H1 (cell line): ENCODE results near the gene DDX1. TPM values are rescaled to one million over a fixed set of nuclear protein-coding genes. Genes with fewer than 3 reads are reported as not detected.

Experiments used
- CTCF ChIA-PET: fragments of 300-600 bp; sonication (Branson Sonifier 250); formaldehyde crosslinking; loops from one replicate; lab custom pipeline; 2021; ENCODE audit not compliant: partially characterized antibody; lab: Charles Lee
- POLR2A ChIA-PET: fragments of 300-600 bp; sonication (Branson Sonifier 250); formaldehyde crosslinking; loops from one replicate; lab custom pipeline; 2021; ENCODE audit warnings: inconsistent platforms; ENCODE audit not compliant: partially characterized antibody; lab: Charles Lee
- DNase-seq, 2 experiments: peaks; one replicate each; pipeline versions ENCODE4 v3.0.0 to v3.0.0-alpha.2; 2010 to 2022; ENCODE audit warnings: low spot score in 2 of 2, low read depth in 1 of 2, mixed read lengths in 1 of 2
- FAIRE-seq: peaks from 2 replicates; lab custom pipeline; 2011; peaks lifted over from hg19 to GRCh38; lab: Jason Lieb, UNC
- H2AFZ ChIP-seq: 2 replicates; pipeline ENCODE4 v1.8.1; 2012; ENCODE audit warnings: low read length, inconsistent platforms
- H2AK5ac ChIP-seq: 2 replicates; pipeline ENCODE4 v1.6.1; 2013; ENCODE audit warnings: low read depth, low read length
- H2BK120ac ChIP-seq: replicated peaks from 2 replicates; pipeline ENCODE3; 2013; ENCODE audit warnings: low read depth, low read length, inconsistent platforms
- H2BK12ac ChIP-seq: 2 replicates; pipeline ENCODE4 v1.6.1; 2013; ENCODE audit warnings: low read depth, low read length
- H2BK15ac ChIP-seq: 2 replicates; pipeline ENCODE4 v1.6.1; 2013; ENCODE audit warnings: low read length
- H2BK20ac ChIP-seq: 2 replicates; pipeline ENCODE4 v1.6.1; 2013; ENCODE audit warnings: low read length
- H2BK5ac ChIP-seq: 2 replicates; pipeline ENCODE4 v1.6.1; 2013; ENCODE audit warnings: low read depth, low read length
- H3K14ac ChIP-seq: 2 replicates; pipeline ENCODE4 v1.6.1; 2013; ENCODE audit warnings: inconsistent platforms; ENCODE audit not compliant: insufficient read length
- H3K18ac ChIP-seq: 2 replicates; pipeline ENCODE4 v1.6.1; 2013; ENCODE audit warnings: low read length; ENCODE audit errors: extremely low read depth
- H3K23ac ChIP-seq: 2 replicates; pipeline ENCODE4 v1.6.1; 2013; ENCODE audit warnings: inconsistent platforms; ENCODE audit not compliant: insufficient read length
- H3K23me2 ChIP-seq: 2 replicates; pipeline ENCODE4 v1.6.1; 2013; ENCODE audit warnings: low read depth, low read length
- H3K27ac ChIP-seq: 2 replicates; pipeline ENCODE4 v1.6.1; 2011; ENCODE audit warnings: low read depth, low read length, inconsistent platforms
- H3K27me3 ChIP-seq, 4 experiments: replicated peaks in 1 of 4; 1 replicate in 1 of 4; 2 replicates in 3 of 4; pipeline versions ENCODE4 v1.6.1 to v1.8.1; 2011 to 2013; ENCODE audit warnings: low read length in 3 of 4, mild to moderate bottlenecking in 3 of 4, inconsistent platforms in 2 of 4, mixed read lengths in 2 of 4, moderate library complexity in 1 of 4; ENCODE audit not compliant: control insufficient read depth in 3 of 4, insufficient read depth in 3 of 4; ENCODE audit errors: extremely low read depth in 1 of 4
- H3K36me3 ChIP-seq, 4 experiments: 2 replicates each; pipeline versions ENCODE4 v1.6.1 to v1.8.1; 2011 to 2013; ENCODE audit warnings: mild to moderate bottlenecking in 4 of 4, low read length in 3 of 4, moderate library complexity in 2 of 4, control low read depth in 1 of 4, inconsistent platforms in 1 of 4; ENCODE audit not compliant: insufficient read depth in 4 of 4, control insufficient read depth in 2 of 4
- H3K4ac ChIP-seq: replicated peaks from 2 replicates; pipeline ENCODE3; 2013; ENCODE audit warnings: low read length, low read depth, mixed read lengths, inconsistent platforms; ENCODE audit not compliant: insufficient read length
- H3K4me1 ChIP-seq, 4 experiments: replicated peaks in 1 of 4; 1 replicate in 1 of 4; 2 replicates in 3 of 4; pipeline versions ENCODE4 v1.6.1 to v1.8.1; 2011 to 2013; ENCODE audit warnings: low read length in 3 of 4, inconsistent platforms in 2 of 4, mixed read lengths in 1 of 4; ENCODE audit not compliant: insufficient read depth in 4 of 4, control insufficient read depth in 3 of 4
- H3K4me2 ChIP-seq, 2 experiments: 2 replicates each; pipeline versions ENCODE4 v1.6.1 to v1.8.1; 2011 to 2013; ENCODE audit warnings: low read depth in 2 of 2, low read length in 2 of 2, control low read depth in 1 of 2, inconsistent platforms in 1 of 2, mild to moderate bottlenecking in 1 of 2; ENCODE audit not compliant: insufficient read depth in 1 of 2
- H3K4me3 ChIP-seq, 4 experiments: fragments of 200-600, 300-600 bp in 1 of 4; sonication (generic), shearing (Covaris generic), sonication (Bioruptor Twin) in 1 of 4; 2 replicates each; pipeline versions ENCODE4 v1.5.1 to v1.8.1; 2011 to 2016; ENCODE audit warnings: low read length in 4 of 4, low read depth in 3 of 4, control low read depth in 2 of 4, inconsistent platforms in 2 of 4, mild to moderate bottlenecking in 2 of 4, mixed read lengths in 1 of 4, moderate library complexity in 1 of 4; ENCODE audit not compliant: insufficient read depth in 2 of 4; ENCODE audit errors: extremely low read depth in 1 of 4
- H3K56ac ChIP-seq: replicated peaks from 2 replicates; pipeline ENCODE3; 2013; ENCODE audit warnings: low read depth, mild to moderate bottlenecking, mixed read lengths, low read length, inconsistent platforms; ENCODE audit not compliant: insufficient read length
- H3K79me1 ChIP-seq: 2 replicates; pipeline ENCODE4 v1.6.1; 2013; ENCODE audit warnings: low read depth, low read length, control low read depth
- H3K79me2 ChIP-seq, 2 experiments: 2 replicates each; pipeline versions ENCODE4 v1.6.1 to v1.8.1; 2012 to 2013; ENCODE audit warnings: low read length in 2 of 2, mild to moderate bottlenecking in 2 of 2, inconsistent platforms in 1 of 2; ENCODE audit not compliant: insufficient read depth in 2 of 2, control insufficient read depth in 1 of 2
- H3K9ac ChIP-seq, 4 experiments: replicated peaks in 1 of 4; 1 replicate in 1 of 4; 2 replicates in 3 of 4; pipeline versions ENCODE4 v1.6.1 to v1.8.1; 2011 to 2013; ENCODE audit warnings: low read depth in 3 of 4, low read length in 3 of 4, control low read depth in 2 of 4, mild to moderate bottlenecking in 2 of 4, moderate library complexity in 2 of 4, inconsistent platforms in 1 of 4; ENCODE audit errors: extremely low read depth in 1 of 4
- H3K9me3 ChIP-seq, 2 experiments: 2 replicates each; pipeline versions ENCODE4 v1.6.1 to v1.8.1; 2012 to 2013; ENCODE audit warnings: mild to moderate bottlenecking in 2 of 2, moderate library complexity in 2 of 2, control low read depth in 1 of 2, inconsistent platforms in 1 of 2, low read depth in 1 of 2, low read length in 1 of 2, mixed read lengths in 1 of 2; ENCODE audit not compliant: insufficient read depth in 2 of 2
- H4K20me1 ChIP-seq, 2 experiments: replicated peaks in 1 of 2; 2 replicates each; pipeline versions ENCODE3 to v1.8.1; 2011 to 2013; ENCODE audit warnings: inconsistent platforms in 2 of 2, low read length in 2 of 2, mild to moderate bottlenecking in 1 of 2; ENCODE audit not compliant: insufficient read depth in 2 of 2, control insufficient read depth in 1 of 2
- H4K5ac ChIP-seq: 2 replicates; pipeline ENCODE4 v1.6.1; 2013; ENCODE audit warnings: low read length, low read depth, mixed read lengths, inconsistent platforms; ENCODE audit not compliant: insufficient read length
- H4K8ac ChIP-seq: 2 replicates; pipeline ENCODE4 v1.8.0; 2013; ENCODE audit warnings: mild to moderate bottlenecking, moderate library complexity, low read length, inconsistent platforms; ENCODE audit not compliant: insufficient read depth; ENCODE audit errors: extremely low read depth
- H4K91ac ChIP-seq: replicated peaks from 2 replicates; pipeline ENCODE3; 2013; ENCODE audit warnings: low read length, mixed read lengths, inconsistent platforms; ENCODE audit not compliant: insufficient read length
- CHD2 ChIP-seq: IDR thresholded peaks from 2 replicates; pipeline ENCODE4 v1.6.1; 2012; ENCODE audit warnings: low read length, improper control_type of control experiment
- EGR1 ChIP-seq: IDR thresholded peaks from 2 replicates; pipeline ENCODE4 v1.6.1; 2011; ENCODE audit warnings: low read depth, low read length, borderline replicate concordance
- JUN ChIP-seq: IDR thresholded peaks from 2 replicates; pipeline ENCODE4 v1.6.1; 2011; ENCODE audit warnings: low read depth, mild to moderate bottlenecking, improper control_type of control experiment, low read length
- NRF1 ChIP-seq: IDR thresholded peaks from 2 replicates; pipeline ENCODE4 v1.6.1; 2011; ENCODE audit warnings: mild to moderate bottlenecking, low read depth, low read length, improper control_type of control experiment
- RBBP5 ChIP-seq: IDR thresholded peaks from 2 replicates; pipeline ENCODE4 v1.7.1; 2012; ENCODE audit warnings: low read depth, mild to moderate bottlenecking, inconsistent platforms, low read length, moderate library complexity, borderline replicate concordance
- RNF2 ChIP-seq: fragments of 200-900, 300-1000 bp; sonication (generic); IDR thresholded peaks from 2 replicates; pipeline ENCODE4 v1.7.1; 2016; ENCODE audit warnings: borderline replicate concordance, low read depth, mild to moderate bottlenecking, antibody characterized with exemption, low read length; ENCODE audit not compliant: poor library complexity, severe bottlenecking; ENCODE audit errors: missing control alignments
- SIN3A ChIP-seq, 2 experiments: IDR thresholded peaks in 1 of 2; conservative IDR thresholded peaks in 1 of 2; 2 replicates each; pipeline ENCODE4 v1.6.1; 2011 to 2012; ENCODE audit warnings: low read length in 2 of 2, improper control_type of control experiment in 1 of 2, low read depth in 1 of 2, mild to moderate bottlenecking in 1 of 2
- SUZ12 ChIP-seq: fragments of 200-600 bp; sonication (generic); IDR thresholded peaks from 2 replicates; pipeline ENCODE4 v1.6.1; 2012; ENCODE audit warnings: mild to moderate bottlenecking, inconsistent platforms, low read length, moderate library complexity, mixed read lengths
- WGBS, 2 experiments: shearing (Covaris generic) in 1 of 2; methylation state at CpG; one replicate each; pipeline versions ENCODE4 v1.1.6 to v1.1.7; 2013 to 2015; ENCODE audit warnings: low lambda C conversion rate in 2 of 2, mixed read lengths in 2 of 2, inconsistent platforms in 1 of 2, low coverage in 1 of 2, missing lambda C conversion rate in 1 of 2; ENCODE audit not compliant: insufficient replicate concordance in 2 of 2, insufficient coverage in 1 of 2, insufficient read length in 1 of 2; ENCODE audit errors: extremely low coverage in 1 of 2, missing lambda C conversion rate in 1 of 2; 5-methylcytosine and 5-hydroxymethylcytosine counted together
- polyA plus RNA-seq, 7 experiments: library from polyadenylated mRNA; depleted of rRNA in 3 of 7; stranded (reverse) in 5 of 7; unstranded in 2 of 7; fragments of >200 nt in 5 of 7; fragments of 200-250 nt in 2 of 7; gene quantifications; 1 replicate in 5 of 7; 2 replicates in 1 of 7; 4 replicates in 1 of 7; pipeline versions ENCODE4 v1.2.1 to v1.2.3, GENCODE V29; 2011 to 2013; ENCODE audit warnings: missing spikeins in 2 of 7, mixed read lengths in 2 of 7
- total RNA-seq: library from RNA; stranded (reverse); fragmentation: NEBNext Ultra II Directional; extraction: Animal tissue kit (Norgen Biotek cat#: 25700); gene quantifications from 2 replicates; pipeline ENCODE4 v1.2.1, GENCODE V29; 2021
- TF ChIP-seq, protein P1 (sequence below), 3 experiments: IDR thresholded peaks; 1 replicate in 2 of 3; 2 replicates in 1 of 3; pipeline versions ENCODE4 v1.5.1 to v1.6.1; 2011; ENCODE audit warnings: low read length in 3 of 3, mild to moderate bottlenecking in 3 of 3, inconsistent platforms in 2 of 3, low read depth in 1 of 3, moderate library complexity in 1 of 3; ENCODE audit not compliant: insufficient read depth in 1 of 3; ENCODE audit errors: control extremely low read depth in 1 of 3

The DDX1 gene
- total and polyA plus RNA-seq, 2 of the 8 experiments (the other 6 are each of a cell fraction or from before 2014, with no cell fraction given), result 51.1 to 161 TPM

DNA sequence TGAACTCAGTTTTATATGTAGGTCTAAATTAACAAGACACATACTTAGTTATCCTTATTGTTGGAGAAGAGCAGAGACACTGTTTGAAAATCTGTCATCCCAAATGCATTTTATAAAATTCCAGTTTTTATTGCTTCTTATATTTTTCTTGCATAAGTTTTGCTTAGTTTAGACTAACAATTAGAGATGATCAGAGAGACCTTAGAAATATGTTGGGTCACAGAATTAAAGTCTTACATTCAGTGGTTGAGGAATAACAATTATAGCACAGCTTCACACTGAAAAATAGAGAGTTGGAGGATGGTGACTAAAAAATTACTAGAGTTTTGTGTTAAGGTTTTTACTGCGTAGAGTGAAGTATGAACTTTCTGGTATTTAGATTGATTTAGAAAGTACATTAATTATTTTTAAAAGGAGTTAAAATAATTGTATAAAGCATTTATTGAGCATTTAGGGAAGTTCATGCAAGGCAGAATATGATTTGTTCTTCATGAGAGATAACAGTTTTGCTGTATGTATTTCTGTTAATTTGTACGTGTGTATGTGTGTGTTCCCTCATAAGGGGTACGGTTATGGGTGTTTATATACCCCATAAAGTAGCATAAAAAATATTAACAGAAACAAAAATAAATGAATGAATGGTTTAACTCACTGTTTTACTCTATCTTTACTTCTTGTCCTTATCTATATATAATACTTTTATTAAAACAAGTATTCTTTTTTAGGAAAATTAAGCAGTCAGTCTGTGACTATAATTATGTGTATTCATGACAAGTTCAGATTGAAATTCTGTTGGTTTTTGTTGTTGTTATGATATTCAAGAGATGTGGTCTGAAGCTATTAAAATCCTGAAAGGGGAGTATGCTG, 31.2 kb downstream of the DDX1 start:
- FAIRE-seq (no peak), DNase-seq (no peak)
- no peak overlapping the region for H3K4me2 ChIP-seq
- no peak overlapping the region for H3K27ac ChIP-seq
- H2AK5ac ChIP-seq, result no peak overlapping the region
- no peak overlapping the region for H2BK20ac ChIP-seq
- no peaks in the 10 kb centered on the region for H3K9me3 ChIP-seq
- no peak overlapping the region for H3K18ac ChIP-seq
- POLR2A ChIA-PET, result no interaction called here
- H2BK15ac ChIP-seq, result no peak overlapping the region
- peaks cover 0 to 6% of the 10 kb centered on the region in 2 experiments for H4K20me1 ChIP-seq
- H3K56ac ChIP-seq, result no peak overlapping the region
- H2BK120ac ChIP-seq, result no peak overlapping the region
- H3K23me2 ChIP-seq, result no peaks in the 10 kb centered on the region; the same call in 1 of the 2 replicates
- peaks cover 12 to 86% (median 52%) of the 10 kb centered on the region in 4 experiments for H3K36me3 ChIP-seq
- no peaks in the 10 kb centered on the region for H3K4me1 ChIP-seq
- H2AFZ ChIP-seq, result no peak overlapping the region
- no peak overlapping the region for H4K8ac ChIP-seq
- H2BK5ac ChIP-seq, result no peak overlapping the region
- CTCF ChIA-PET, result interaction anchor here (0.6 kb wide), 2 partner anchors 23 to 476 kb away, joined by 3 to 4 read pairs; no protein-coding TSS in a partner anchor
- no peaks in the 10 kb centered on the region for H3K27me3 ChIP-seq
- H3K9ac ChIP-seq, result no peak overlapping the region
- 97% methylated on average over 3 of the region's 3 CpGs; no CpG with 5 or more reads in 1 of the 2 experiments for WGBS, 2 experiments
- H3K79me2 ChIP-seq, result no peaks in the 10 kb centered on the region
- no peak overlapping the region for H2BK12ac ChIP-seq
- H4K91ac ChIP-seq, result no peak overlapping the region
- no peak overlapping the region for H3K4ac ChIP-seq
- H3K79me1 ChIP-seq, result no peaks in the 10 kb centered on the region
- no peak overlapping the region for H3K14ac ChIP-seq
- H4K5ac ChIP-seq, result no peak overlapping the region
- no peak overlapping the region for H3K4me3 ChIP-seq
- H3K23ac ChIP-seq, result no peak overlapping the region
- TF ChIP-seq EGR1, result no peak
- no peak for TF ChIP-seq JUN
- no peak for TF ChIP-seq RBBP5
- no peak for TF ChIP-seq SUZ12
- TF ChIP-seq, protein P1, sequence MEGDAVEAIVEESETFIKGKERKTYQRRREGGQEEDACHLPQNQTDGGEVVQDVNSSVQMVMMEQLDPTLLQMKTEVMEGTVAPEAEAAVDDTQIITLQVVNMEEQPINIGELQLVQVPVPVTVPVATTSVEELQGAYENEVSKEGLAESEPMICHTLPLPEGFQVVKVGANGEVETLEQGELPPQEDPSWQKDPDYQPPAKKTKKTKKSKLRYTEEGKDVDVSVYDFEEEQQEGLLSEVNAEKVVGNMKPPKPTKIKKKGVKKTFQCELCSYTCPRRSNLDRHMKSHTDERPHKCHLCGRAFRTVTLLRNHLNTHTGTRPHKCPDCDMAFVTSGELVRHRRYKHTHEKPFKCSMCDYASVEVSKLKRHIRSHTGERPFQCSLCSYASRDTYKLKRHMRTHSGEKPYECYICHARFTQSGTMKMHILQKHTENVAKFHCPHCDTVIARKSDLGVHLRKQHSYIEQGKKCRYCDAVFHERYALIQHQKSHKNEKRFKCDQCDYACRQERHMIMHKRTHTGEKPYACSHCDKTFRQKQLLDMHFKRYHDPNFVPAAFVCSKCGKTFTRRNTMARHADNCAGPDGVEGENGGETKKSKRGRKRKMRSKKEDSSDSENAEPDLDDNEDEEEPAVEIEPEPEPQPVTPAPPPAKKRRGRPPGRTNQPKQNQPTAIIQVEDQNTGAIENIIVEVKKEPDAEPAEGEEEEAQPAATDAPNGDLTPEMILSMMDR (IDR thresholded peaks at IDR 0.05; ENCODE audit: control extremely low read depth in 1 of 3, insufficient read depth in 1 of 3, low read depth in 1 of 3, low read length in 3 of 3), result no peak
- no peak for TF ChIP-seq RNF2
- no peak for TF ChIP-seq SIN3A (conservative IDR thresholded peaks at IDR 0.05 in 1 of 2, IDR thresholded peaks at IDR 0.05 in 1 of 2; ENCODE audit: low read depth in 1 of 2, low read length in 2 of 2)
- no peak for TF ChIP-seq CHD2
- TF ChIP-seq NRF1, result no peak
